ENCODE measurements around the gene GRIK4.
"Not testable (repeated sequence)": the region's sequence is repeated elsewhere in the genome, so short reads cannot be mapped to it uniquely, and the experiment has no call there.

The GRIK4 gene

DNA sequence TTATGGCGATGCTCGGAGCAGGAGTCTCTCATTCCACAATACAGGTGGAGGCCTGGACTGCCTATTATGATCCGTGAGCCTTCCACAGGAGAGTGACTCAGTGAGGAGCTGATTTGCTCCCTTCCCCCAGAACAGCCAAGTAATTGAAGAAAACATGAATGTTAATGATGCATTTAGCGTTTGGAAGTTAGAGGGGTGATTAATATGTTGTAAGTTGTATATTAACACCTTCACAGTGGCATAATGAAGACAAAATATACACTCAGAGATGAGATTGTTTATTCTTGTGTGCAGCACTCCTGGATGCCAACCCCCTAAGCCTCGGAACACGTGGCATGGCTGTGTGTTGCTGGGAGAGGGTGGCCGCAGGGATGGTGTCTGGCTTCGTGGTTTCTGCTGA lies 98.6 kb downstream of the GRIK4 start:
- no peak for DNase-seq

DNA sequence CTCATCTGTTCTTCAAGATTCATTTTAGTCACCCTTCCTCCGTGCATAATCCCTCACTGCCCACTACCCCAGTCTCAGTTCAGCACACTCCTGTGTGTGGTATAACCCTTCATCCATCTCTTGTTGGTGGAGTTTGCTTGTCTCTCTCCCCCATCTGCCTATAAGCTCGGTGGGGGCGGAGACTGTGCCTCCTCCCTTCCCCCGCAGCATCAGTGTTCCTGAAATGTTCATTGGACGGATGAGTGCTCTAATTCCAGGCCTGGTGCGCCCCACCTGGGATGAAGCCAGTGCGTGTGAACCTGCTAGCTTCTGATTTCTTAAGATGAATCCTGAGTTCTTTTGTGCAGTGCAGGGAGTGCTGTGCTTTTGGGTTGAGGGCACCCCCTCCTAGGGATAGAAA lies 100.0 kb downstream of the GRIK4 start:
- no peak for DNase-seq

DNA sequence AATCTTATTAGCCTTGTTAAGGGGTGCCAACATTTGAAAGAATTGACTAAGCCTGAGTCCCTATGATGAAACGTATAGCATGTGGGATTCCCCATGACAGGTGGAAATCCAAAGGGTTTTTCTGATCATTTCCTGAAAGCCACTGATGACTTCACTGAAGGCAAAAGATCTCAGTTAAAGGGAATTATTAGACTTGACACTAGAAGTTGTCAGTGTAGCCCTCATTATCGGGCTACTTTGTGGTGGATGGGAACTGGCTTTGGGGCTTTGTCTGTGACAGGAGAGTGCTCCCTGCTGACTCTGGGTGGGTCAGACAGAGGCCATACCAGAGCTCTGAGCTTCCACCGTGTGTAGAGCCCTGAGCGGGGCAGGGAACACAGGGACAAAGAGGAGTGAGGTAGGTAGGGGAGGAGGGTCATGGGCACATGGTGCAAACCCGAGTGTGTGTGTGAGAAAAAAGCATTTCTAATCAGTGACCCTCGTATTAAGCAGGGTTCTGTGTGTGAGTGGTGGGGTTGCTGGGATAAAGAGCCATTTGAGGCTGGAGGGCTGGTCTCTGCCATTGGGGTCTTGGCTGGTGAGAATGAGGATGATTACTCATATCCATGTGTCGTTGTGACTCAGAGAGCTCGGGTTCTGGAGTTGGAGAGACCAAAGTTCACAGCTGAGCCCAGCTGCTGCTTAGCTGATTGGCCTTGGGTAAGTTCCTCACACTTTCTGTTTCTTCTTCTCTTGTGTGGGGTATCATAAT lies 101.1 kb downstream of the GRIK4 start:
- no peak for DNase-seq

DNA sequence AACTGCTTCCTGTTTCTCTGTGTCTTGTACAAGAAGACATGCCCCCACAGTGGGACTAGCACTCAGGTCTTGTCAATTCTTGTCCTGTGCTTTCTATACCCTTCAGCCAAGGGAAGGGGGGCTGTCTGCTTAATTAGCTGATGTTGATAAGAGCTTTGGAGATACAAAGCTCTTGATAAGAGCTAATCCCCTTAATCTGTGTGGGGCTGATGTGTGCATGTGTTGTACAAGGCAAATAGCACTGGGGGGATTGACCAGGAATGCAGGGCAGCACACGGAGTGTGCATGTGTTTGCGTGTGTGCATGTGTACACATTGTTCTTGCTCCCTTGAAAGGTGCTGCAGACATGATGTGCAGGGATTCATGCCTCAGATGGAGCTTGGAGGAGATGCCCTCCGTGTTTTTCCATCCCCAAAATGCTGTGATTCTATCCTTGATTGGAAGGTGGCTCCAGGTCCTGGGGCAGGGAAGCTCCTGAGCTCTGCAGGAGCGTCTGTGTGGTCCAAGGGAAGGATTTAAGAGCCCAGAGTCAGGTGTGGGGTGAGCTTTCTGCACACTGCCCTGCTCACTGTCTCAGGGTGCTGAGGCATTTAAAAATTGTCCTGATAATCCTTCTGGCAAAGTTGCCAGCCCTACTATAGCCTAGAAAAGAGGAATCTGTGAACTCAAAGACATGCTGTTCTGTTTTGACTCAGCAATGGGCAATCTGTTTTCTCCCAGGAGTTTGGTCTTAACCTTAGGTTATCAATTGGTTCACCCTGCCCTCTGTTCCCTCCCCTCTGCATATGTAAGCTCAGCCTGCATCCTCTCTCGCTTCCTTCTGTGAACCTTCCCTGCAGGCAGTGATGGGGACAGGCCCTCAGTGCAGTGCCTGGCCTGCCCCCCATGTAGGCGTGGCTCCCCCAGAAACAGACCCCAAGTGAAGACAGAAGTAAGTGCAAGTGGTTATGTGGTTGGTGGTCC lies 102.0 kb downstream of the GRIK4 start:
- no peak for DNase-seq

DNA sequence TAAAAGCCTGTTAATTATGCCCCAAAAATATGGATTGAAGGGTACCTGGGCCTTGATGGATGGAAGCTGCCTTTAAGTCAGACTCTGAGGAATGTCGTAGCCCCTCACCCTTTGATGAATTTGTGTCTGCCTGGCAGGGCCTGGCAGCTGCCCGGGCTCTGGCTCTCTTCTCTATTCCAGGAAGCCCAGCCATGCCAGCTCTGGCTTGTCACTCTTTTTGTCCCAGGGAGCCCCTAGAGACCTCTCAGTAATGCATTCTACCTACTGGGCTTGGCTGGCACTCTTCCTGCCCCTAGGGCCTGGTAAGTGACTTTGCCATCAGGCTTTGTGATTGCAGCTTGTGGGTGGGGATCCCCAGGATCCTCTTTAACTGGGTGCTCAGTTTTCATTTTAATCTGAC lies 103.8 kb downstream of the GRIK4 start:
- DNase-seq: no peak

DNA sequence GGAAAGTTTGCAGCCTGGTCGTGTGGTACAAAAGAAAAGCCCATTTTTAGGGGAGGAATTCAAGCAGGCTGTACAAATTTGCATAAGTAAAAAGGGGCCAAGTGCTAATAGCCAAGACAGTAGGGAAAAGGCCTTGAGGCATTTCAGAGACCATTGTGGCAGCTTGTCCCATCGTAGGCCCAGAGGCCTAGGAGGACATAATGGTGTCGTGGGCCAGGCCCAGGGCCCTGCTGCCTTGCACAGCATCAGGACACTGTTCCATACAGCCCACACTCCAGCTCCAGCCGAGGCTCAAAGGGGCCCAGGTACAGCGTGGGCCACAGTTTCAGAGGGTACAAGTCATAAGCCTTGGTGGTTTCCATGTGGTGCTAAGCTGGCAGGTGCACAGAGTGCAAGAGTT lies 106.9 kb downstream of the GRIK4 start:
- no peak for DNase-seq

DNA sequence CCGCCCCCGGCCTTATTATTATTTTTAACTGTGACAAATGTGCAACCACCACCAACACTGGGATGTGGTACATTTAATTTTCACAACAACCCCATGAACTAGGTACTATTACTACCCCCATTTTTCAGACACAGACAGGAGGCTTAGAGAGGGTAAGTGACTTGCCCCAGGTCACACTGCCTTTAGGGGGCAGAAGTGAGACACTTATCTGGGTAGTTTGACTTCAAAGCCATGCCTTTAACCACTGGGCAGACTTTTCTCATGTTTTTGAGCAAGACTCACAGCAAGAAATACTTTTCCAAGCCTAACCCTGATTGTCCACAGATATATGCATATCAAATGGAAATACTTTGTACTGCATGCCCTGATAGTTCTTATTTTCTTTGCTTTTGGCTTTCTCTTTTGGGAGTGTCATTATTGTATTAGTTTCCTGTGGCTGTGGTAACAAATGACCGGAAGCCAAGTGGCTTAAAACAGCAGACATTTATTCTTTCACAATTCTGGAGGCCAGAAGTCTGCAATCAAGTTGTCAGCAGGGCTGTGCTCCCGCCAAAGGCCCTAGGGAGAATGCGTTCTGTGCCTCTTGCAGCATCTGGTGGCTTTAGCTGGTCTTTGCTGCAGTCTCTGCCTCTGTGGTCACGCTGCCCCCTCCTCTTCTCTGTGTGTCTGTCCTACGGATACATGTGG lies 110.8 kb downstream of the GRIK4 start:
- no peak for DNase-seq

DNA sequence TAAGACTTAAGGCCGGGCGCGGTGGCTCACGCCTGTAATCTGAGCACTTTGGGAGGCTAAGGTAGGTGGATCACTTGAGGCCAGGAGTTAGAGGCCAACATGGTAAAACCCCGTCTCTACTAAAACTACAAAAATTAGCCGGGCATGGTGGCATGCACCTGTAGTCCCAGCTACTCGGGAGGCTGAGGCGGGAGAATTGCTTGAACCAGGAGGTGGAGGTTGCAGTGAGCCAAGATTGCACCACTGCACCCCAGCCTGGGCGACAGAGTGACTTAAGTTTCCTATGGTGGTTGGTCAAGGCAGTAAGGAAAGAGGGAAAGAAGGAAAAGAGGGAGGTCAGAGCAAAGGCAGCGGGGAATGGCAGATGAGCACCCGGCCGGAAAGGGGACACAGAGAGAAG lies 113.4 kb downstream of the GRIK4 start:
- not testable (repeated sequence) for DNase-seq

DNA sequence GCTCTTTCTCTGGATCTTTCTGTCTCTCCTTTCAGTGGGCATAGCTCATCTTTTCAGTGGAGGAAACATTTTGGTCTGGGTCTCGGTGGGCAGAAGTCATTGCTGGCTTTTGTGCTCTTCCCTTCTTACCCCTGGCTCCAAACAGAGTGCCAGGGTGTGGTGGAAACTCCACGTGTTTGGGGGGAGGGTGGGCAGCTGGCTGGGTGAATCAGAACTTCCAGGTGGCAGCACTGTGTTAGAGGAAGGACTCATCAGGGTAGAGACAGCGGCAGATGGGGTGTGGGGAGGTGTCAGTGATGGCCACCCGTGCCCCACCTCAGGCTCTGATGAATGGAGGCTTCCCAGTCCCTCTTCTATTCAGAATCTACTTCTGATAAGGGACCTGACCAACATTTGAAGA lies 114.0 kb downstream of the GRIK4 start:
- no peak for DNase-seq

DNA sequence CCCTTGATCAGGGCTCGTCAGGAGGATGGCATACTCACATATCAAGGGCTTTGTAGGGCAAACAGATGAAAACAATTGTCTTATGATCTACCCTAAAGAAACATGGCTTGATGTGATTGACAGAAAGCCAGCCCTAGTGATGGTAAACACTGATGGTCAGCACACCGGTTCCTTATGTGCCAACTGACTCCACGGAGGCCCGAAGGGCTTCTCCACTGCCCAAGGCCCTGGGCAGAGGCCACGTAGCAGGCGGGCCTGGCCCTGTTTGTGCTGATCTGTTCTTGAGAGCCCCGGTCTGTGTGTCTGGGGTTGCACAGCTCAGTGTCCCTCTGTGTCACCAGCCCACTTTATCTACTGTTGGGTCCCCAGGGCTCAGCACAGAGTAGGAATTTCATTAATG lies 115.2 kb downstream of the GRIK4 start:
- no peak for DNase-seq

DNA sequence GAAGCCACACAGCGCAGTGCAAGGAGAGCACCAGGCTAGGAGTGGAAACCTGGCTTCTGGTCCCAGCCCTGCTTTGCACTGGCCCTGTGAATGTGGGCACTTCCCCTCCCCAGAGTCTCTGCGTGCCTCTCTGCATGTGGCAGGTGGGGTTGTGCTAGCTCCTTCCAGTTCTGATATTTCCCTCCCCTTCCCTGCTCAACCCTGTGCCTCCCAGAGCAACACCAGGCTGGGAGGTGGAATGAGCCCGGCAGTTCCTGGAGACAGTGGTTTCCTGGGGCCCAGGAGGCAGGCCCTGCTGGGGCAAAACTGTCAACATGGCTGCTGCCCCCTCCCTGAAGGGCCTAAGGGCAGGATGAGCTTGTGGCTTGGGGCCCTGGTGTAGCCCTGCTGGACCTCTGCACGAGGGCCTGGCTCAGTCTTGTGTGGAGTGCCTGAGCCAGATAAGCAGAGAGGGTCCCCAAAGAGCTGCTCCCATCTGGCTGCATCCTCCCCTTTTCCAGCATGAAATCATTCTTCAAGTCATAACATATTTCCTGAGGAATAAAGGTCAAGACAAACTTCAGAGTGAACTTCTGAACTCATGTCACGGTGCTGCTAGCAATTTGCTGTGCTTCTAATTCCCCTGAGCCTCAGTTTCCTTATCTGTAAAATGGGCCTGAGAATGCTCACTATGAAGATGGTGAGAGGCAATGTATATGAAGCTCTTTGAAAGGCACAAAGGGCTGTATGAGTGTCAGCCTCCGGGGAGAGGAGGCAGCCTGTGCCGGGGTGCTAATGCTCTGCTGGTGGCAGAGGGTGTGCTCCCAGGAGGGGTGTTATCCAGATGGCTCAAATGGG lies 116.0 kb downstream of the GRIK4 start:
- no peak for DNase-seq

DNA sequence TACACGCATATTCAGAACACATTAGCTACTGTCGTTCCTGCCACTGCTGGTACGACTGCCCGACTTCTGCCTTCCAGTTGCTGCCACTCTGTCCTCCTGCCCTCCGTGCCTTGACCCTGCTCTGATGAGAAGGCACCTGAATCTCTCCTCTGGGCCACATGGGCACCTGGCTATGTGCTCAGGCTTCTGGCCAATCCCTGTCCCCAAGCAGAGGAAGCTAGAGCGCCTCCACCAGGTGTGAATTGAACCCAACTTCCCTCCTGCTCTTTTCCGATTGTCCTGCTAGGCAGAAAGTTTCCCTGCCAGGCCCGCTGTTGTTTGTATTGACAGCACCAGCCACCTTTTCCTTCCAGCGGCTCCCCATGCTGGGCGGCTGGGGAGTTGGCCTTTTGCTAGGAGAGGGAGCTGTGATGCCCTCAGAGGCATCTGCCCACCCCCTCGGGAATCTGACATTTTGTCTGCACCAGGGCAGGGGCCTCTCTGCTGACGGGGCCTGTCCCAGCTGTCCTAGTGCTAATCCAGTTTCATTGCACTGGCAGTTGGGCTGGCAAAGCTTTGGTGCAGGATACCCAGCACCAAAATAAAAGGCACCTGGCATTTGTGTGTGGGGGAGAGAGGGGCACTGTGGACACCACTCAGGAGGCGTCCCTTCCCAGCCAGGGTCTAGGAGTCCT lies 118.0 kb downstream of the GRIK4 start:
- no peak for DNase-seq

DNA sequence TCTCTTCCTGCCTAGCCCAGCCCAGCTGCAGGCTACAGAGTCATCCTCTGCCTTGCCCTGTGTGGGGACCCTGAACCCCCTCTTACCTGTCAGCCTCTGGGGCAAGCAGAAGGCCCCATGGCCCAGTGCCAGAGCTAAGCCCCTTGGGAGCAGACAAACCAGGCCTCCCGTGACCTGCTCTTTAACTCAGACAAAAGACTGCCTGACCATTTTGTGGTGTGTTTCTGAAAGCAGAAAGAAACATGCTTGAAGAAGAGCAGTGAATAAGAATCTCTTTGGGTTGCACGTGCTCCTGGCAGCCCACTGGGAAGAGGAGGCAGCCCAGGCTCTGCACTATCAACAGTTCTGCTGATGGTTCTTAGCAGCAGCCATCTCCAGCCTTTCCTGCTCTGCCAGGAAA lies 118.6 kb downstream of the GRIK4 start:
- no peak for DNase-seq

DNA sequence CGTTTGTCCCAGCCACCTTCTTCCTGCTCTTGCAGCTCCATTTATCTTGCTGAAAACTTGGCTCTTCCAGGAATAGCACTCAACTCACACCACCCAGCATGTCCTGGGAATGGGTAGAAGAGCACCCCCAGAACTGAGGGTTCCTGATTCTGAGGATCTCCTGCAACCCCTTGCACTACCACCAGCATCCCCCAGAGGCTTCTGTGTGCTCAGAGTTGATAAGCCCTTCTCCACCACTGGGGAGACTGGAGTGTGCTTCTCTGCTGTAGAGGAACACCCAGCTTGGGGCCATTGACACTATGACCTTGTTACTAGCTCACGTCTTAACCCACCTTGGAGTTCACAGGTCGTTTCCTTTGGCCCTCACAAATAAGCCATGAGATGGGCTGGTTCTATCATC lies 121.0 kb downstream of the GRIK4 start:
- DNase-seq: no peak

DNA sequence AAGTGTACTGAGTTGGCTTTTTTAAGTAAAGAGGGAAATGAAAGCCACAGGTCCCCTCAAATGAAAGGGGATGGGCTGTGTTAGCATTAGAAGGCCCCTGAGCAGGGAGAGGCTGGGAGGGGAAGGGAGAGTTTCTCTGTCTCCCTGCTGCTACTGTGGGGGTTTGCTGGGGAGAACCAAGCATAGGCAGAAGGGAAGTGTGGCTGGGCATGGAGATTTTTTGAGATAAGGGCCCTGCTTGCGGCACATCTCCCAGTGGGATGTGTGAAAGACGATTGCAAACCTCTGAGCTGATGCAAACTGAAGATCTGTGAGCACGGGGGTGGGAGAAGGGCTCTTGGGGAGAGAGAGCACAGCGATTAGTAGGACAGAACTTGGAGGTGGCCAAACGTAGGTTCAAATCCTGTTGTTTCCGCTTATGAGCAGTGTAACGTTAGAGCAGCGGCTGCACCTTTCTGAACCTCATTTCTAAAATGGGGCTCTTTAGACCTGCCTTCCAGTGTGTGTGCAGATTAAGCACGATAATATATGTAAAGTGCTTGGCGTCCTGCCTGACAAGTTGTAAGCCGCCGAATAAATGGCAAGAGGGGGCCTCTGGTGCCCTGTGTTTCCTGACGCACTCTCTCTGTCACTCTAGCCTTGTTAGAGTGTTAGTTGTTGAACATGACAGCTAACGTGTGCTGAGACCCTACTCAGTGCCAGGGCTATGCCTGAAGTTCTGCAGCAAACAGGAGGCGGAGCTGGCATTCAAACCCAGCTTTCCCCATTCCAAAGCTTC lies 122.3 kb downstream of the GRIK4 start:
- DNase-seq: no peak

DNA sequence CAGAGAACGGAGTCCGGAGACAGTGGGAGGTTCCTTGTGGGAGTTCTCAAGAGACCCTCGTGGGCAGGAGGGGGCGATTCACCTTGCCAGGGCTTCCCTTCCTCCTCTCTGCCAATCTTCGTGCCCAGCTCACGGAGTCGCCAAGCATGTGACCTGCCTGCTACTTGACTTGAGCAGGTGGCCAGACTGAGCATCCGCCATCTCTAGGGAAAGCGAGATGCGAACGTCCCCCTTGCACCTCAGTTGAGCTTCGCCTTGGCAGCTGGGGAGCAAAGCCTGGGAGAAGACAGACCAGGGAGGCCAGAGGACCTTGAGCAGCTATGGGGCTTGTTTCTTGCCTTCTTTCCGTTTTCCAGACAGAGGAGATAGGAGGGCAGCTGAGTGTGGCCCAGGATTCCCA lies 123.2 kb downstream of the GRIK4 start:
- DNase-seq: no peak

DNA sequence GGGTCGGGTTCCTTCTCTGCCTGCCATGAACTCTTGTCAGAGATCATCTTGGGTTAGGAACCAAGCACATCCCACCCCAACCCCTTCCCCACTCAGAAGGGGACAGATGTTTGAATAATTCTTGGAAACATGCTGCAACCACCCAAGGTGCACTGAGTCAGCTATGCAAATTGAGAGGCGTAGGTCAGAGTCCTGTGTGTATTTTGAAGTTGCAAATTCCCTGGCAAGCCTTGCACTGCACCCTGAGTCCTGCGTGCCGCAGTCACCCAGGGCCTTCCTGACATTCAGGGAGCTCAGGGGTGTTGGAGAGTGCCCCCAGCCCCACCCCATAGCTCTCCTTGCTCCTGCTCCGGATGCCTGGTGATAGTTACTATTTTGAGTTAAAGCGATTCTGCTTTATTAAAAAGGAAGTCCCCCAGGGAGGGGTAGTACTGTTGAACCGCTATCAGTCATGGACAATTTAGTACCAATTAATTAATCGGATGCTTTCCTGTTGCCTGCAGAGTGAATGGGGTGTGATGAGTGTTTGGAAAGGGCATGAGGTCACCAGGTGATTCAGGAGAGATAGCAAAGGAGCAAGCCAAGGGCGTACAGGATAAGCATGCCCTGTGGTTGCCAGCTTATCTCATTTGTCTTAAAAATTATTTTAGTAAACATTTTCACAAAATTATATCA lies 123.7 kb downstream of the GRIK4 start:
- no peak for DNase-seq

DNA sequence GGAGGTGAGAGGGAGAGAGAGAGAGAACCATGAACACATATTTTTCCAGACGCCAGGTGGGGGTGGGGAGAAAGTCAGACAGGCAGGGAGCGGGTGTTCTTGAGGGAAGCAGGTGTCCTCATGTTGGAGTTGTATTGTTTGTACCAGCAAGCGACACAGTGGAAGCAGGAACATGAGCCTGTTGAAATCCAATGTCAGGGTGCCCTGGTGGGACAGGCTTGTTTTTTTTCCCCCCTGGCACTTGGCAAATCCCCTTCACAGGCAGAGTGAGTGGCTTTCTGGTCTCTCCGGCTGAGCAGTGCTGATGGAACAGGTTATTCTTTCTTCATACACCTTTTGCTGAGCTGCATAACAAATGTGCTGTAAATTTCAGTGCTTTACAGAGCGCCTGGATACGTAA lies 125.6 kb downstream of the GRIK4 start:
- no peak for DNase-seq

DNA sequence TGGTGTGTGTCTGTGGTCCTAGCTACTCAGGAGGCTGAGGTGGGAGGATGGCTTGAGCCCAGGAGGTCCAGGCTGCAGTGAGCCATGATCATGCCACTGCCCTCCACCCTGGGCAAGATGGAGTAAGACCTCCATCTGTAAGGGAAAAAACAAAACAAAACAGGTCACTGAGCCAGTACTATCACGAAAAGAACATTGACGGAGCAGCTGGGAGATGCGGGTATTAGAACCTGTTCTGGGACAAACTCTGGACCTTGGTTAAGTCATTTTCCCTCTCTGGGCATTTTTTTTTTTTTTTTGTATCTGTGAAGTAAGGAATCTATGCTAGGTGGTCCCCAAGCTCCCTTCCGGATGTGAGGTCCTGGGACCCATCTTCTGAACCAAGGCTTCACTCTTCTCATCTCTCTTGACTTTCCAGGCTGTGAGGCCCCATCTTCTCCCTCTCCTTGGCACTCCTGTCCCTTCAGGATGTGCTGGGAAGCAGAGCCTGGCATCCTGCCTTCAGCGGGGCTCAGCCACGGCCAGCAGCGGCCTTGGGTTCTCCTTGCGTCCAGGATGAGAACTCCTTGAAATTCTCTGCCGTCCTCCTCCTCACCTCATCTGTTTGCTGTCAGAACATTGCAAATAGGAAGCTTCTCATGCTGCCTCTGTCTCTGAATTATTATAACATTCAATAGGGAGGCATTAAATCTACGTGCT lies 130.8 kb downstream of the GRIK4 start:
- no peak for DNase-seq

DNA sequence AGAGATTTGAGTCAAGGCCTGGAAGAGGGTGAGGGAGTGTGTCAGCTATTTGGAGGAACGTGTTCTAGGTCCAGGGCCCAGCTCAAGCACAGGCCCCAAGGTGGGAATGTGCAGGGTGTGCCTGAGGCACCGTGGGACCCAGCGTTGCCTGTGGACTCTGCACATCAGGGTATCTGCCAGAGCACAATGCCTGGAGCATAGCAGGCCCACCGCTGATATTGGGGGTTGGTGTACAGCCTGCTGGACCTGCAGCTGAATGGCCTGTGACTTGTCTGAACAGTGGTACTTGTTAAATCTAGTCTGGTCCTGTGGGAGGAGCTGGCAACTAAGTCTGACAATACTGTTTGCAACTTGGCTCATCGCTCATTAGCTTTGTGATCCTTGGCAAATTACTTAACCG lies 131.7 kb downstream of the GRIK4 start:
- no peak for DNase-seq
